ENCODE results near the gene ABHD6.

DNA sequence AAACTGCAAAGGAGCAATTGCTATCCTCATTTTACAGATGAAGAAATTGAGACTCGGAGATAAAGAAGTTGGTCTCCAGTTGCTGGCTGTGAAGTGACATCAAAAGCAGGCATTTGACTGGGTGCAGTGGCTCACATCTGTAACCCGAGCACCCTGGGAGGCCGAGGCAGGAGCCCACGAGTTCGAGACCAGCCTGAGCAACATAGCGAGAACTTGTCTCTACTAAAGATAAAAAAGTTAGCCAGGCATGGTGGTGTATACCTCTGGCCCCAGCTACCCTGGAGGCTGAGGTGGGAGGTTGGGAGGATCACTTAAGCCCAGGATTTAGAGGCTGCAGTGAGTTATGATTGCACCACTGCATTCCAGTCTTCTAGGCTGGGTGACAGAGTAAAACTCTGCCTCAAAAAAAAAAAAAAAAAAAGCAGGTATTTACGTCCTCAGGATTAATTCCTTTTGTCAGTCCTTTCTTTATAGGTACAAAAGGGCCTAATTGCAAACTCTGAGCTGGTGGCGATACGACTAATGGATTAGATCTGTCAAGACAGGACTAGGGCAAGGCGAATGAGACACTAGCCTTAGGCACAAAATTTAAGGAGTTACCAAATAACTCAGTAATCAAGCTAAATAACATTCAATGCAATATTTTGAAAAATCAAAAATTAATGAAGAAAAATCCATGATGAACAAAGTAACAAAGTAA, 20.9 kb upstream of the ABHD6 start:
- TF ChIP-seq, protein P1, sequence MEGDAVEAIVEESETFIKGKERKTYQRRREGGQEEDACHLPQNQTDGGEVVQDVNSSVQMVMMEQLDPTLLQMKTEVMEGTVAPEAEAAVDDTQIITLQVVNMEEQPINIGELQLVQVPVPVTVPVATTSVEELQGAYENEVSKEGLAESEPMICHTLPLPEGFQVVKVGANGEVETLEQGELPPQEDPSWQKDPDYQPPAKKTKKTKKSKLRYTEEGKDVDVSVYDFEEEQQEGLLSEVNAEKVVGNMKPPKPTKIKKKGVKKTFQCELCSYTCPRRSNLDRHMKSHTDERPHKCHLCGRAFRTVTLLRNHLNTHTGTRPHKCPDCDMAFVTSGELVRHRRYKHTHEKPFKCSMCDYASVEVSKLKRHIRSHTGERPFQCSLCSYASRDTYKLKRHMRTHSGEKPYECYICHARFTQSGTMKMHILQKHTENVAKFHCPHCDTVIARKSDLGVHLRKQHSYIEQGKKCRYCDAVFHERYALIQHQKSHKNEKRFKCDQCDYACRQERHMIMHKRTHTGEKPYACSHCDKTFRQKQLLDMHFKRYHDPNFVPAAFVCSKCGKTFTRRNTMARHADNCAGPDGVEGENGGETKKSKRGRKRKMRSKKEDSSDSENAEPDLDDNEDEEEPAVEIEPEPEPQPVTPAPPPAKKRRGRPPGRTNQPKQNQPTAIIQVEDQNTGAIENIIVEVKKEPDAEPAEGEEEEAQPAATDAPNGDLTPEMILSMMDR (tag by site-specific recombination; IDR thresholded peaks at IDR 0.05) = no peak
- TF ChIP-seq ZNF660 (tag by site-specific recombination; IDR thresholded peaks at IDR 0.05) = no peak
- TF ChIP-seq, protein P2, sequence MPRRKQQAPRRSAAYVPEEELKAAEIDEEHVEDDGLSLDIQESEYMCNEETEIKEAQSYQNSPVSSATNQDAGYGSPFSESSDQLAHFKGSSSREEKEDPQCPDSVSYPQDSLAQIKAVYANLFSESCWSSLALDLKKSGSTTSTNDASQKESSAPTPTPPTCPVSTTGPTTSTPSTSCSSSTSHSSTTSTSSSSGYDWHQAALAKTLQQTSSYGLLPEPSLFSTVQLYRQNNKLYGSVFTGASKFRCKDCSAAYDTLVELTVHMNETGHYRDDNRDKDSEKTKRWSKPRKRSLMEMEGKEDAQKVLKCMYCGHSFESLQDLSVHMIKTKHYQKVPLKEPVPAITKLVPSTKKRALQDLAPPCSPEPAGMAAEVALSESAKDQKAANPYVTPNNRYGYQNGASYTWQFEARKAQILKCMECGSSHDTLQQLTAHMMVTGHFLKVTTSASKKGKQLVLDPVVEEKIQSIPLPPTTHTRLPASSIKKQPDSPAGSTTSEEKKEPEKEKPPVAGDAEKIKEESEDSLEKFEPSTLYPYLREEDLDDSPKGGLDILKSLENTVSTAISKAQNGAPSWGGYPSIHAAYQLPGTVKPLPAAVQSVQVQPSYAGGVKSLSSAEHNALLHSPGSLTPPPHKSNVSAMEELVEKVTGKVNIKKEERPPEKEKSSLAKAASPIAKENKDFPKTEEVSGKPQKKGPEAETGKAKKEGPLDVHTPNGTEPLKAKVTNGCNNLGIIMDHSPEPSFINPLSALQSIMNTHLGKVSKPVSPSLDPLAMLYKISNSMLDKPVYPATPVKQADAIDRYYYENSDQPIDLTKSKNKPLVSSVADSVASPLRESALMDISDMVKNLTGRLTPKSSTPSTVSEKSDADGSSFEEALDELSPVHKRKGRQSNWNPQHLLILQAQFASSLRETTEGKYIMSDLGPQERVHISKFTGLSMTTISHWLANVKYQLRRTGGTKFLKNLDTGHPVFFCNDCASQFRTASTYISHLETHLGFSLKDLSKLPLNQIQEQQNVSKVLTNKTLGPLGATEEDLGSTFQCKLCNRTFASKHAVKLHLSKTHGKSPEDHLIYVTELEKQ (tag by site-specific recombination; IDR thresholded peaks at IDR 0.05; ENCODE audit: borderline replicate concordance) = no peak
- no peak for TF ChIP-seq ZFP37 (tag by site-specific recombination; IDR thresholded peaks at IDR 0.05)
- no peak for TF ChIP-seq IKZF3 (tag by site-specific recombination; IDR thresholded peaks at IDR 0.05)
- no peak for TF ChIP-seq MYNN (tag by site-specific recombination; IDR thresholded peaks at IDR 0.05; ENCODE audit: borderline replicate concordance)
- TF ChIP-seq, protein P3, sequence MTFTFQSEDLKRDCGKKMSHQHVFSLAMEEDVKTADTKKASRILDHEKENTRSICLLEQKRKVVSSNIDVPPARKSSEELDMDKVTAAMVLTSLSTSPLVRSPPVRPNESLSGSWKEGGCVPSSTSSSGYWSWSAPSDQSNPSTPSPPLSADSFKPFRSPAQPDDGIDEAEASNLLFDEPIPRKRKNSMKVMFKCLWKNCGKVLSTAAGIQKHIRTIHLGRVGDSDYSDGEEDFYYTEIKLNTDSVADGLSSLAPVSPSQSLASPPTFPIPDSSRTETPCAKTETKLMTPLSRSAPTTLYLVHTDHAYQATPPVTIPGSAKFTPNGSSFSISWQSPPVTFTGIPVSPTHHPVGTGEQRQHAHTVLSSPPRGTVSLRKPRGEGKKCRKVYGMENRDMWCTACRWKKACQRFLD (tag by site-specific recombination; IDR thresholded peaks at IDR 0.05) = no peak
- TF ChIP-seq, protein P4, sequence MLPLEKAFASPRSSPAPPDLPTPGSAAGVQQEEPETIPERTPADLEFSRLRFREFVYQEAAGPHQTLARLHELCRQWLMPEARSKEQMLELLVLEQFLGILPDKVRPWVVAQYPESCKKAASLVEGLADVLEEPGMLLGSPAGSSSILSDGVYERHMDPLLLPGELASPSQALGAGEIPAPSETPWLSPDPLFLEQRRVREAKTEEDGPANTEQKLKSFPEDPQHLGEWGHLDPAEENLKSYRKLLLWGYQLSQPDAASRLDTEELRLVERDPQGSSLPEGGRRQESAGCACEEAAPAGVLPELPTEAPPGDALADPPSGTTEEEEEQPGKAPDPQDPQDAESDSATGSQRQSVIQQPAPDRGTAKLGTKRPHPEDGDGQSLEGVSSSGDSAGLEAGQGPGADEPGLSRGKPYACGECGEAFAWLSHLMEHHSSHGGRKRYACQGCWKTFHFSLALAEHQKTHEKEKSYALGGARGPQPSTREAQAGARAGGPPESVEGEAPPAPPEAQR (tag by site-specific recombination; IDR thresholded peaks at IDR 0.05) = no peak
- no peak for TF ChIP-seq ZNF530 (tag by site-specific recombination; IDR thresholded peaks at IDR 0.05; ENCODE audit: low read depth)
- no peak for TF ChIP-seq OSR2 (tag by site-specific recombination; IDR thresholded peaks at IDR 0.05)
- TF ChIP-seq, protein P5, sequence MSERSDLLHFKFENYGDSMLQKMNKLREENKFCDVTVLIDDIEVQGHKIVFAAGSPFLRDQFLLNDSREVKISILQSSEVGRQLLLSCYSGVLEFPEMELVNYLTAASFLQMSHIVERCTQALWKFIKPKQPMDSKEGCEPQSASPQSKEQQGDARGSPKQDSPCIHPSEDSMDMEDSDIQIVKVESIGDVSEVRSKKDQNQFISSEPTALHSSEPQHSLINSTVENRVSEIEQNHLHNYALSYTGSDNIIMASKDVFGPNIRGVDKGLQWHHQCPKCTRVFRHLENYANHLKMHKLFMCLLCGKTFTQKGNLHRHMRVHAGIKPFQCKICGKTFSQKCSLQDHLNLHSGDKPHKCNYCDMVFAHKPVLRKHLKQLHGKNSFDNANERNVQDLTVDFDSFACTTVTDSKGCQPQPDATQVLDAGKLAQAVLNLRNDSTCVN (tag by site-specific recombination; optimal IDR thresholded peaks at IDR 0.05) = no peak

All from HEK293 (cell line).